Tibial artery (tissue), 4 donors: ENCODE results near the gene TGFB1I1.
A peak's percentile ranks its signal among the peaks of the same experiment; 100 is the strongest.

ENCODE experiments used
- DNase-seq, 2 donors: peaks; one replicate each; pipeline ENCODE4 v3.0.0-alpha.2; 2019
- H3K27ac ChIP-seq, 2 donors: fragments of 200-600 bp; sonication (generic) in 1 of 2; 1 replicate in 1 of 2; 2 replicates in 1 of 2; pipeline ENCODE4 v1.5.1; 2018 to 2019; ENCODE audit warnings: mild to moderate bottlenecking in 1 of 2
- H3K27me3 ChIP-seq, 2 donors: fragments of 200-600 bp; sonication (generic) in 1 of 2; one replicate each; pipeline versions ENCODE4 v1.5.1 to v1.6.0; 2016 to 2019
- H3K36me3 ChIP-seq, 3 donors: fragments of 200-600 bp; sonication (generic) in 2 of 3; one replicate each; pipeline ENCODE4 v1.5.1; 2016 to 2019; ENCODE audit warnings: mild to moderate bottlenecking in 2 of 3
- H3K4me1 ChIP-seq, 4 donors: fragments of 200-600 bp; sonication (generic) in 2 of 4; 1 replicate in 3 of 4; 2 replicates in 1 of 4; pipeline ENCODE4 v1.5.1; 2016 to 2019
- H3K4me3 ChIP-seq, 2 donors: fragments of 200-600 bp; sonication (generic) in 1 of 2; 1 replicate in 1 of 2; 2 replicates in 1 of 2; pipeline ENCODE4 v1.5.1; 2018 to 2019; ENCODE audit warnings: mild to moderate bottlenecking in 2 of 2
- H3K9me3 ChIP-seq, 3 donors: fragments of 200-600 bp; sonication (generic) in 1 of 3; one replicate each; pipeline ENCODE4 v1.5.1; 2016 to 2019
- CTCF ChIP-seq, 2 experiments: fragments of 200-600 bp in 1 of 2; fragments of 450-650 bp in 1 of 2; IDR thresholded peaks; one replicate each; pipeline ENCODE4 v1.5.1; 2017 to 2019; ENCODE audit warnings: antibody characterized with exemption in 2 of 2, mild to moderate bottlenecking in 1 of 2, moderate library complexity in 1 of 2
- intact Hi-C: fragments of 100-400 bp; cut with DNase I; formaldehyde crosslinking; loops from one replicate; pipeline ENCODE4 v1.15.0; 2023; ENCODE audit warnings: low total_unique reads

Gene TGFB1I1

GRCh38 chr16:31455601-31456314, 16.2 kb upstream of the TGFB1I1 start:
- TF ChIP-seq CTCF (IDR thresholded peaks at IDR 0.05): no peak
- Histone ChIP-seq H3K4me1 (peaks cover 5 to 76% (median 72%) of the 10 kb centered on the region in 4 donors), H3K9me3 (no peaks in the 10 kb centered on the region), H3K27me3 (no peaks in the 10 kb centered on the region), H3K36me3 (peaks cover 0 to 10% (median 0%) of the 10 kb centered on the region in 3 donors), H3K27ac (peak overlapping the region; percentile 6 to 15), H3K4me3 (no peak overlapping the region)
- intact Hi-C loops: loop anchor here (10.0 kb wide), 1 partner anchor 419 kb away; the partner anchor contains the start of gene ZNF267
- peak; percentile 20 to 54 for DNase-seq

GRCh38 chr16:31456988-31457360, 15.0 kb upstream of the TGFB1I1 start:
- H3K36me3 ChIP-seq: peaks cover 0 to 15% (median under 1%) of the 10 kb centered on the region in 3 donors
- H3K4me3 ChIP-seq: peak overlapping the region in 1 of 2 donors; percentile 66
- DNase-seq: peak; percentile 11 to 48
- H3K9me3 ChIP-seq: no peaks in the 10 kb centered on the region
- H3K27ac ChIP-seq: peak overlapping the region in 1 of 2 donors; percentile 98
- no peaks in the 10 kb centered on the region for H3K27me3 ChIP-seq
- intact Hi-C loops: loop anchor here (10.0 kb wide), 1 partner anchor 418 kb away; the partner anchor contains the start of gene ZNF267
- H3K4me1 ChIP-seq: peaks cover 5 to 74% (median 71%) of the 10 kb centered on the region in 4 donors
- TF ChIP-seq CTCF (IDR thresholded peaks at IDR 0.05): no peak

GRCh38 chr16:31458073-31458843, 13.7 kb upstream of the TGFB1I1 start:
- TF ChIP-seq CTCF (IDR thresholded peaks at IDR 0.05): peak in 1 of 2 experiments; percentile 10
- intact Hi-C loops: loop anchor here (2.0 to 10.0 kb wide), 2 partner anchors 17 to 417 kb away; partner anchors contain the start of gene ZNF267
- peak overlapping the region; percentile 98 to 99 for H3K27ac ChIP-seq
- H3K9me3 ChIP-seq: no peaks in the 10 kb centered on the region
- peaks cover 2 to 61% (median 58%) of the 10 kb centered on the region in 4 donors for H3K4me1 ChIP-seq
- peak overlapping the region; percentile 65 to 66 for H3K4me3 ChIP-seq
- H3K36me3 ChIP-seq: peaks cover 0 to 28% (median 11%) of the 10 kb centered on the region in 3 donors
- no peaks in the 10 kb centered on the region for H3K27me3 ChIP-seq
- peak; percentile 51 to 84 for DNase-seq

GRCh38 chr16:31458844-31459686, 12.9 kb upstream of the TGFB1I1 start, which contains the start of gene ARMC5:
TSS of gene ARMC5 (plus strand) at chr16:31459501. CDS start at chr16:31459525, 24 bp downstream.
- DNase-seq: peak; percentile 96 to 99
- Histone ChIP-seq H3K36me3 (peaks cover 0 to 36% (median 11%) of the 10 kb centered on the region in 3 donors), H3K4me3 (peak within 1 kb of the TSS; percentile 65 to 66), H3K27me3 (no peaks in the 10 kb centered on the region), H3K9me3 (no peaks in the 10 kb centered on the region), H3K27ac (peak within 1 kb of the TSS; percentile 98 to 99), H3K4me1 (peaks cover 0 to 53% (median 50%) of the 10 kb centered on the region in 4 donors)
- peak; percentile 57 to 61 for TF ChIP-seq CTCF (IDR thresholded peaks at IDR 0.05)
- intact Hi-C loops: loop anchor here (2.0 to 10.0 kb wide), 2 partner anchors 16 to 416 kb away; partner anchors contain the start of gene ZNF267
